PFSK-1 (cell line): ENCODE results near the gene CCR2.

Experiments
- FOXP2 ChIP-seq: optimal IDR thresholded peaks from 2 replicates; pipeline ENCODE3; 2011; ENCODE audit warnings: borderline replicate concordance, control low read depth, inconsistent platforms; ENCODE audit not compliant: insufficient read depth; ENCODE audit errors: extremely low read length, extremely low read depth
- POLR2AphosphoS5 ChIP-seq: IDR thresholded peaks from 2 replicates; pipeline ENCODE4 v1.6.1; 2012; ENCODE audit warnings: low read depth, mild to moderate bottlenecking, control low read depth, low read length, moderate library complexity
- SIN3A ChIP-seq: IDR thresholded peaks from 2 replicates; pipeline ENCODE4 v1.6.1; 2012; ENCODE audit warnings: mild to moderate bottlenecking, low read length, moderate library complexity, borderline replicate concordance; ENCODE audit not compliant: insufficient read depth
- TAF1 ChIP-seq: IDR thresholded peaks from 2 replicates; pipeline ENCODE4 v1.6.1; 2012; ENCODE audit warnings: low read length, control low read depth, borderline replicate concordance; ENCODE audit not compliant: insufficient read depth
- TF ChIP-seq, protein P1 (sequence below), 2 experiments: IDR thresholded peaks; 2 replicates each; pipeline versions ENCODE4 v1.6.1 to v1.8.0; 2011 to 2012; ENCODE audit warnings: low read depth in 2 of 2, low read length in 2 of 2, control low read depth in 1 of 2, inconsistent platforms in 1 of 2, mild to moderate bottlenecking in 1 of 2, moderate library complexity in 1 of 2; ENCODE audit not compliant: insufficient read depth in 1 of 2

CCR2 gene

DNA sequence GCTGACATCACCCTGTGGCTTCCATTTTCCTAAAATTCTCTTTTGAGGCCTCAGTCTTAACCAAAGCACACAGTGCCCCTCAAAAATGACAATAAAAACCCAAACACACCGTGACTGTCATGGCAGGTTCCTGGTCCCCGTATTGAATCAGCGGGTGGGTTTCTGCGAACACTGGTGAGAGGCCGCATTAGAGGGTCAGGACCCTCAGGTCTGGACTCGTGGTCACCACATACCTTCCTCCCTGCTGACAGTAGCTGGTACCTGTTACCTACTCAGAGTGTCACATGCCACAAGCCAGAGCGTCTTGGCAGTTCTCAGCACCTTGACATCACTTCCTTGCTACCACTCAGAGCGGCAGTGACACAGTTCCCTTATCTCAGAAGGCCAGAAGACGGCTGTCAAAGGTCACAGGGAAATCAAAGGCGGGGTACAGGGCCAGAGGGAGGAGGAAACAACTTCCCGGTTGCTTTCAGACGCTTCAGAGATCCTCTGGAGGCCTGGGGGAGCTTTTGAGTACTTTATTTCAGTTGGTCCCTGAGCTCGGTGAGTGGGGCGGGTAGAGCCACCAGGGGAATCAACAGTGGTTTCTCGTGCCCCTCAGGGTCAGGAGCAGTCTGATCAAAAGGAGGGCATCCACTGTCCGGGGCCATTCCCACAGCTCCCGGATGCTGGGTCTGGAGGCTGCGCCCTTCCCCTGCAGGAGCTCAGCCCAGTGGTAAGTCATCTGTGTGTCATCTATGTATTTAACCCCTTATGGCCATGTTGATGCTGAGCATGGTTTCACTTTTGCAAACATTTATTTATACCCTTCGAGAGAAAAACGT lies 53.1 kb downstream of the CCR2 start, which contains the start of the genes CCR5AS and CCRL2:
TSS of gene CCR5AS (minus strand) at position 279 of the 824 bp plus-strand sequence.
TSS of gene CCRL2 (plus strand) at position 472 of the 824 bp plus-strand sequence. CDS start 821 bp downstream, outside the sequence.
- TF ChIP-seq TAF1 (no peak), SIN3A (no peak), POLR2AphosphoS5 (no peak), FOXP2 (no peak)
- TF ChIP-seq, protein P1, sequence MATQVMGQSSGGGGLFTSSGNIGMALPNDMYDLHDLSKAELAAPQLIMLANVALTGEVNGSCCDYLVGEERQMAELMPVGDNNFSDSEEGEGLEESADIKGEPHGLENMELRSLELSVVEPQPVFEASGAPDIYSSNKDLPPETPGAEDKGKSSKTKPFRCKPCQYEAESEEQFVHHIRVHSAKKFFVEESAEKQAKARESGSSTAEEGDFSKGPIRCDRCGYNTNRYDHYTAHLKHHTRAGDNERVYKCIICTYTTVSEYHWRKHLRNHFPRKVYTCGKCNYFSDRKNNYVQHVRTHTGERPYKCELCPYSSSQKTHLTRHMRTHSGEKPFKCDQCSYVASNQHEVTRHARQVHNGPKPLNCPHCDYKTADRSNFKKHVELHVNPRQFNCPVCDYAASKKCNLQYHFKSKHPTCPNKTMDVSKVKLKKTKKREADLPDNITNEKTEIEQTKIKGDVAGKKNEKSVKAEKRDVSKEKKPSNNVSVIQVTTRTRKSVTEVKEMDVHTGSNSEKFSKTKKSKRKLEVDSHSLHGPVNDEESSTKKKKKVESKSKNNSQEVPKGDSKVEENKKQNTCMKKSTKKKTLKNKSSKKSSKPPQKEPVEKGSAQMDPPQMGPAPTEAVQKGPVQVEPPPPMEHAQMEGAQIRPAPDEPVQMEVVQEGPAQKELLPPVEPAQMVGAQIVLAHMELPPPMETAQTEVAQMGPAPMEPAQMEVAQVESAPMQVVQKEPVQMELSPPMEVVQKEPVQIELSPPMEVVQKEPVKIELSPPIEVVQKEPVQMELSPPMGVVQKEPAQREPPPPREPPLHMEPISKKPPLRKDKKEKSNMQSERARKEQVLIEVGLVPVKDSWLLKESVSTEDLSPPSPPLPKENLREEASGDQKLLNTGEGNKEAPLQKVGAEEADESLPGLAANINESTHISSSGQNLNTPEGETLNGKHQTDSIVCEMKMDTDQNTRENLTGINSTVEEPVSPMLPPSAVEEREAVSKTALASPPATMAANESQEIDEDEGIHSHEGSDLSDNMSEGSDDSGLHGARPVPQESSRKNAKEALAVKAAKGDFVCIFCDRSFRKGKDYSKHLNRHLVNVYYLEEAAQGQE (IDR thresholded peaks at IDR 0.05; ENCODE audit: insufficient read depth in 1 of 2, low read depth in 2 of 2, low read length in 2 of 2) = no peak

GRCh38 chr3:46407970-46408369 lies 54.1 kb downstream of the CCR2 start:
- no peak for TF ChIP-seq TAF1
- no peak for TF ChIP-seq SIN3A
- no peak for TF ChIP-seq FOXP2
- TF ChIP-seq, protein P1 (IDR thresholded peaks at IDR 0.05; ENCODE audit: insufficient read depth in 1 of 2, low read depth in 2 of 2, low read length in 2 of 2) = no peak
- no peak for TF ChIP-seq POLR2AphosphoS5

DNA sequence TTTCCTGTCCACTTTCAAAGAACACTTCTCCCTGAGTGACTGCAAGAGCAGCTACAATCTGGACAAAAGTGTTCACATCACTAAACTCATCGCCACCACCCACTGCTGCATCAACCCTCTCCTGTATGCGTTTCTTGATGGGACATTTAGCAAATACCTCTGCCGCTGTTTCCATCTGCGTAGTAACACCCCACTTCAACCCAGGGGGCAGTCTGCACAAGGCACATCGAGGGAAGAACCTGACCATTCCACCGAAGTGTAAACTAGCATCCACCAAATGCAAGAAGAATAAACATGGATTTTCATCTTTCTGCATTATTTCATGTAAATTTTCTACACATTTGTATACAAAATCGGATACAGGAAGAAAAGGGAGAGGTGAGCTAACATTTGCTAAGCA lies 54.9 kb downstream of the CCR2 start:
- TF ChIP-seq TAF1 = no peak
- TF ChIP-seq POLR2AphosphoS5 = no peak
- TF ChIP-seq, protein P1 (IDR thresholded peaks at IDR 0.05; ENCODE audit: insufficient read depth in 1 of 2, low read depth in 2 of 2, low read length in 2 of 2) = no peak
- TF ChIP-seq FOXP2 = no peak
- TF ChIP-seq SIN3A = no peak

DNA sequence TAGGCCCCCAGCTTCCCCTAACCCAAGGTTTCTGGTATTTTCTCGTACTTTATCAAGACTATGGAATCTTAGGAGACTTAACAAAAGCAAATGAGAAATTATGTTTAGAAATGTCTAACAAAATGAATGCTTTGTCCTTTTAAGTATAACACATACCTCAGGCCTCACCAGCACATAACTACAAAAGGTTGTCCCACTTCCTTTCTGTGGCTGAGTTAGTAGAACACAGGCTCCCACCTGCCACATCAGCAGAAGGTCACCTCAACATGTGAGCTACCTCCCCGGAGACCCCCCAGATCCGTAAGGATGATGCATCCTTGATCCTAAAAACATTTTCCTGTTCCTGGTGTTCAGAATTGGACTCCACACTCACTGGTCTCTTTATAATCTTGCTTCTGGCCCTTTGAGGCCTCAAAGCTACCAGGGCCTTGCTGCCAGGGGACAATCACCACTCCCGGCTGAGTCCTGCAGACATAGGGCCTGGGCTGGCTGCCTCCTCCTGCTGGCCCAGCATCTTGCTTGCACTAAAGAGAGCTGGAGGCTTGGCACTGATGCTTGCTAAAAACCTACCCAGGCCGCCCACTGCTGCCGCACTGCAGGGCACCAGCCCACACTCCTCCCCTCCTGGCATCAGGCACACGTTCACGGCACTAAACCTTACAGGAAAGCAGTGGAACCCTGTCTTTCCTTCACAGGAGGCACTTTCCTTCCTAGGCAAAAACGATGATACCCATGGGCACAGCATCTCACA lies 56.0 kb downstream of the CCR2 start:
- TF ChIP-seq TAF1 (no peak), FOXP2 (no peak), SIN3A (no peak), POLR2AphosphoS5 (no peak)
- TF ChIP-seq, protein P1 (IDR thresholded peaks at IDR 0.05; ENCODE audit: insufficient read depth in 1 of 2, low read depth in 2 of 2, low read length in 2 of 2) = no peak
